ENCODE results near the gene TGIF1.

DNA sequence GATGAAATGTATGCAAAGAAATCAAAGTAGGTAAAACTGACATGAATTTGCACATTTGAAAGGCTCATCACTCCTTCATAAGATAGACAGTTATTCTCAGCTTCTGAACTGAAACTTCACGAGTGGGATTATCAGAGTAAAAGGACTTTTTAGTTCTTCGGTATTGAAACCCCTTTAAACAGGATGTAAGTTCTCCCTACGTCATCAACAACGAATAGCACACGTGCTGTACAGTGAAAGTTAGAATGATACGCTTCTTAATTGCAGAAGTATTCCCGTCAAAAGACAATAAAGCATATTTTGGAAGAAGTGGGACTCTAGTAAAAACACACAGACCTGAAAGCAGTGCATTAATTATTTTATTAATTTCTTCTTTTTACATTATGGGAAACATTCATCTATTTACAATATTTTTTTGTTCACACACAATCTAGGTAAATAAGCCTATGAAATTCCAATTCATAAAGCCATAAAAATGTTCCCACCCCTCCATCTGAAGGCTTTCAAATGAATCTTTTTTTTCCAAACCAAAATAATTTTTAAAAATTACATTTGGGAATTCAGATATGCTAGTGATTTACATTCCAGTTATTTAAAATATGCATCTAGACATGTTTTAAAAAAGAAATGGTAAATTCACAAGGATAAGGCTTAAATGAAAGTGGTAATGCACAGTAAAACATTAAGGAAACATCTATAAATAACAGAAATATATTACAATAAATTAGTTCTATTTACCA is 45.9 kb downstream of the TGIF1 start:
- no peak for TF ChIP-seq SP1 (IDR thresholded peaks at IDR 0.05)
- TF ChIP-seq BHLHE40 (IDR thresholded peaks at IDR 0.05; ENCODE audit: borderline replicate concordance), result no peak
- TF ChIP-seq FOXA1 (IDR thresholded peaks at IDR 0.05), result no peak
- TF ChIP-seq ARNT (IDR thresholded peaks at IDR 0.05), result no peak
- TF ChIP-seq FOXK2 (IDR thresholded peaks at IDR 0.05), result no peak

Measured in HEK293T (cell line).